H9 (cell line): ENCODE data around the gene POU2AF3. TPM values are rescaled to one million over a fixed set of nuclear protein-coding genes. Genes with fewer than 3 reads are reported as not detected.

Source experiments
- DNase-seq: peaks from one replicate; pipeline ENCODE4 v3.0.0-alpha.2; 2017
- H2AFZ ChIP-seq: one replicate; pipeline ENCODE4 v1.6.1; 2013; ENCODE audit warnings: mild to moderate bottlenecking, low read length, control low read depth, moderate library complexity
- H2AK5ac ChIP-seq: 2 replicates; pipeline ENCODE4 v1.6.1; 2013; ENCODE audit warnings: low read length, control low read depth, mixed read lengths; ENCODE audit not compliant: insufficient read length
- H2BK120ac ChIP-seq: one replicate; pipeline ENCODE4 v1.6.1; 2013; ENCODE audit warnings: low read depth, mild to moderate bottlenecking, low read length, control low read depth, inconsistent platforms; ENCODE audit not compliant: poor library complexity, severe bottlenecking
- H2BK12ac ChIP-seq: 2 replicates; pipeline ENCODE4 v1.6.1; 2013; ENCODE audit warnings: low read length, control low read depth, mixed read lengths, low read depth; ENCODE audit not compliant: insufficient read length
- H2BK15ac ChIP-seq: 2 replicates; pipeline ENCODE4 v1.6.1; 2013; ENCODE audit warnings: low read depth, low read length, control low read depth
- H2BK20ac ChIP-seq: one replicate; pipeline ENCODE4 v1.6.1; 2013; ENCODE audit warnings: low read depth, mild to moderate bottlenecking, low read length, control low read depth, inconsistent platforms; ENCODE audit not compliant: poor library complexity, severe bottlenecking
- H2BK5ac ChIP-seq: 2 replicates; pipeline ENCODE4 v1.6.1; 2013; ENCODE audit warnings: low read length, control low read depth, mixed read lengths; ENCODE audit not compliant: insufficient read length
- H3K14ac ChIP-seq: 2 replicates; pipeline ENCODE4 v1.6.1; 2013; ENCODE audit warnings: low read length, control low read depth; ENCODE audit not compliant: insufficient read depth
- H3K18ac ChIP-seq: 2 replicates; pipeline ENCODE4 v1.6.1; 2013; ENCODE audit warnings: low read depth, mild to moderate bottlenecking, mixed read lengths, low read length, control low read depth; ENCODE audit not compliant: insufficient read length
- H3K23ac ChIP-seq: 2 replicates; pipeline ENCODE4 v1.6.1; 2013; ENCODE audit warnings: low read length, control low read depth, mixed read lengths, low read depth; ENCODE audit not compliant: insufficient read length
- H3K23me2 ChIP-seq: 2 replicates; pipeline ENCODE4 v1.6.1; 2013; ENCODE audit warnings: low read depth, mild to moderate bottlenecking, mixed read lengths, low read length, control low read depth; ENCODE audit not compliant: insufficient read length, poor library complexity, severe bottlenecking
- H3K27ac ChIP-seq: 2 replicates; pipeline ENCODE4 v1.5.1; 2013; ENCODE audit warnings: low read length, control low read depth, mixed read lengths, low read depth; ENCODE audit not compliant: insufficient read length
- H3K27me3 ChIP-seq: 2 replicates; pipeline ENCODE4 v1.6.1; 2013; ENCODE audit warnings: low read length, control low read depth, inconsistent platforms; ENCODE audit not compliant: insufficient read depth
- H3K4ac ChIP-seq: 2 replicates; pipeline ENCODE4 v1.6.1; 2013; ENCODE audit warnings: low read depth, mild to moderate bottlenecking, control low read depth, inconsistent platforms, low read length, moderate library complexity
- H3K4me1 ChIP-seq: 2 replicates; pipeline ENCODE4 v1.6.1; 2013; ENCODE audit warnings: low read length, control low read depth, inconsistent platforms; ENCODE audit not compliant: insufficient read depth
- H3K4me2 ChIP-seq: 2 replicates; pipeline ENCODE4 v1.6.1; 2013; ENCODE audit warnings: low read length, control low read depth, mixed read lengths; ENCODE audit not compliant: insufficient read length, insufficient read depth
- H3K56ac ChIP-seq: 2 replicates; pipeline ENCODE4 v1.6.1; 2013; ENCODE audit warnings: low read depth, mild to moderate bottlenecking, mixed read lengths, low read length, control low read depth; ENCODE audit not compliant: insufficient read length
- H3K79me1 ChIP-seq: 2 replicates; pipeline ENCODE4 v1.6.1; 2013; ENCODE audit warnings: low read depth, mild to moderate bottlenecking, moderate library complexity, low read length, control low read depth, inconsistent platforms; ENCODE audit not compliant: insufficient read depth, poor library complexity, severe bottlenecking
- H3K79me2 ChIP-seq: 2 replicates; pipeline ENCODE4 v1.6.1; 2013; ENCODE audit warnings: low read length, control low read depth, inconsistent platforms; ENCODE audit not compliant: insufficient read depth
- H3K9ac ChIP-seq: 2 replicates; pipeline ENCODE4 v1.6.1; 2013; ENCODE audit warnings: low read length, control low read depth, mixed read lengths; ENCODE audit not compliant: insufficient read length; ENCODE audit errors: extremely low read depth
- H3K9me3 ChIP-seq: one replicate; pipeline ENCODE4 v1.6.1; 2013; ENCODE audit warnings: low read depth, low read length, inconsistent platforms; ENCODE audit not compliant: control insufficient read depth
- H3T11ph ChIP-seq: one replicate; pipeline ENCODE4 v1.6.1; 2013; ENCODE audit warnings: mild to moderate bottlenecking, low read length, control low read depth, inconsistent platforms
- H4K20me1 ChIP-seq: one replicate; pipeline ENCODE4 v1.6.1; 2013; ENCODE audit not compliant: control insufficient read depth, insufficient read length, insufficient read depth
- H4K5ac ChIP-seq: 2 replicates; pipeline ENCODE4 v1.6.1; 2013; ENCODE audit warnings: low read depth, mild to moderate bottlenecking, mixed read lengths, low read length, control low read depth; ENCODE audit not compliant: insufficient read length
- H4K8ac ChIP-seq: replicated peaks from 2 replicates; pipeline ENCODE4 v1.6.1; 2013; ENCODE audit warnings: low read length, control low read depth, mixed read lengths, low read depth; ENCODE audit not compliant: insufficient read length
- H4K91ac ChIP-seq: 2 replicates; pipeline ENCODE4 v1.6.1; 2013; ENCODE audit warnings: low read depth, mild to moderate bottlenecking, moderate library complexity, mixed read lengths, low read length, control low read depth; ENCODE audit not compliant: insufficient read length
- H3K27ac Mint-ChIP-seq, 3 experiments: 2 replicates in 2 of 3; 3 replicates in 1 of 3; pipeline ENCODE4 v1.8.0; 2020 to 2021; ENCODE audit warnings: mixed read lengths in 3 of 3, mild to moderate bottlenecking in 1 of 3, moderate library complexity in 1 of 3
- H3K27me3 Mint-ChIP-seq: 2 replicates; pipeline ENCODE4 v1.8.0; 2021; ENCODE audit warnings: low read depth, mild to moderate bottlenecking, moderate library complexity, mixed read lengths
- H3K36me3 Mint-ChIP-seq, 3 experiments: 2 replicates in 2 of 3; 3 replicates in 1 of 3; pipeline ENCODE4 v1.8.0; 2020 to 2021; ENCODE audit warnings: low read depth in 3 of 3, mixed read lengths in 3 of 3; ENCODE audit not compliant: insufficient read depth in 1 of 3
- H3K4me1 Mint-ChIP-seq, 2 experiments: 2 replicates each; pipeline ENCODE4 v1.8.0; 2020; ENCODE audit warnings: mixed read lengths in 2 of 2
- H3K4me3 Mint-ChIP-seq, 2 experiments: 2 replicates in 1 of 2; 3 replicates in 1 of 2; pipeline ENCODE4 v1.8.0; 2020 to 2021; ENCODE audit warnings: mild to moderate bottlenecking in 2 of 2, mixed read lengths in 2 of 2, moderate library complexity in 1 of 2
- H3K9me3 Mint-ChIP-seq, 2 experiments: 2 replicates in 1 of 2; 3 replicates in 1 of 2; pipeline ENCODE4 v1.8.0; 2020; ENCODE audit warnings: mild to moderate bottlenecking in 2 of 2, mixed read lengths in 2 of 2, moderate library complexity in 1 of 2
- CTCF ChIP-seq: fragments of 200-600 bp; sonication (generic); conservative IDR thresholded peaks from 3 replicates; pipeline ENCODE4 v1.8.0; 2021; ENCODE audit warnings: antibody characterized with exemption, mild to moderate bottlenecking
- WGBS: extraction: QIAGEN DNeasy Blood & Tissue Kit; methylation state at CpG from one replicate; pipeline ENCODE4 v1.1.7; 2013; ENCODE audit warnings: missing lambda C conversion rate, low lambda C conversion rate, mixed read lengths; ENCODE audit not compliant: insufficient read length; ENCODE audit errors: extremely low coverage; 5-methylcytosine and 5-hydroxymethylcytosine counted together
- total RNA-seq: library from RNA; stranded (reverse); gene quantifications from 2 replicates; pipeline ENCODE4 v1.2.1, GENCODE V29; 2021

Gene POU2AF3
- total RNA-seq, 1 experiment from 2014 or later: 0.52 TPM

- no peak overlapping the region for H3K23ac ChIP-seq
- no peaks in the 10 kb centered on the region for H3K9me3 ChIP-seq
- H3K9me3 Mint-ChIP-seq: no peaks in the 10 kb centered on the region
- H2AFZ ChIP-seq: no peak overlapping the region
- H3K9ac ChIP-seq: no peak overlapping the region
- H3K27me3 Mint-ChIP-seq: no peaks in the 10 kb centered on the region
- no peak overlapping the region for H2BK20ac ChIP-seq
- H2BK12ac ChIP-seq: no peak overlapping the region
- H3K27me3 ChIP-seq: no peaks in the 10 kb centered on the region
- H3K23me2 ChIP-seq: no peaks in the 10 kb centered on the region
- no peak overlapping the region for H3K4me2 ChIP-seq
- no peak overlapping the region for H3K27ac ChIP-seq
- no peaks in the 10 kb centered on the region; a peak in 1 of 4 replicates for H3K4me1 Mint-ChIP-seq
- TF ChIP-seq CTCF: no peak
- H3K18ac ChIP-seq: no peak overlapping the region
- no peak overlapping the region for H3K4ac ChIP-seq
- no peak overlapping the region for H3T11ph ChIP-seq
- H3K4me1 ChIP-seq: no peaks in the 10 kb centered on the region
- no peak overlapping the region for H4K5ac ChIP-seq
- no peak overlapping the region for H3K27ac Mint-ChIP-seq
- H3K79me2 ChIP-seq: no peaks in the 10 kb centered on the region
- no peak overlapping the region for H2BK120ac ChIP-seq
- H3K79me1 ChIP-seq: no peaks in the 10 kb centered on the region
- H3K56ac ChIP-seq: no peak overlapping the region
- H2BK15ac ChIP-seq: no peak overlapping the region
- no peaks in the 10 kb centered on the region for H4K20me1 ChIP-seq
- no CpG with 5 or more reads among the region's 5 CpGs for WGBS
- H2BK5ac ChIP-seq: no peak overlapping the region
- H3K4me3 Mint-ChIP-seq: no peak overlapping the region
- H3K36me3 Mint-ChIP-seq: no peaks in the 10 kb centered on the region
- no peak for DNase-seq
- no peak overlapping the region for H4K8ac ChIP-seq
- H3K14ac ChIP-seq: no peak overlapping the region
- H4K91ac ChIP-seq: no peak overlapping the region
- H2AK5ac ChIP-seq: no peak overlapping the region
These were observed 44.7 kb upstream of the POU2AF3 start for GRCh38 chr11:111253630-111254029.
